ENCODE data around the gene PRAMEF17. TPM values are rescaled to one million over a fixed set of nuclear protein-coding genes. Genes with fewer than 3 reads are reported as not detected.
"Not testable (repeated sequence)": the region's sequence is repeated elsewhere in the genome, so short reads cannot be mapped to it uniquely, and the experiment has no call there.

The PRAMEF17 gene
- total RNA-seq, 2 donors from 2014 or later = not detected

GRCh38 chr1:13378983-13379382 is 10.4 kb upstream of the PRAMEF17 start:
- WGBS, 2 experiments (ENCODE audit: insufficient coverage in 1 of 2, insufficient read length in 1 of 2) = 73% methylated on average over 3 of the region's 3 CpGs; no CpG with 5 or more reads in 1 of the 2 experiments
- H3K27me3 Mint-ChIP-seq (ENCODE audit: insufficient read depth); H3K4me1 Mint-ChIP-seq; H3K36me3 Mint-ChIP-seq (ENCODE audit: low read depth); DNase-seq; H3K4me3 Mint-ChIP-seq; H3K4me3 ChIP-seq (ENCODE audit: low read length); H3K27ac Mint-ChIP-seq; H3K27ac ChIP-seq (ENCODE audit: low read depth, low read length); H3K36me3 ChIP-seq (ENCODE audit: control insufficient read depth, insufficient read depth, low read length); H3K9ac ChIP-seq (ENCODE audit: extremely low read depth, low read length, poor library complexity, severe bottlenecking); H3K9me3 ChIP-seq (ENCODE audit: control insufficient read depth, low read length); H3K4me1 ChIP-seq (ENCODE audit: control insufficient read depth, insufficient read depth, low read length); H3K27me3 ChIP-seq (ENCODE audit: control insufficient read depth, insufficient read depth, low read length, poor library complexity, severe bottlenecking): not testable (repeated sequence)
- peaks cover 77% of the 10 kb centered on the region for H3K9me3 Mint-ChIP-seq

GRCh38 chr1:13380380-13380779 is 9.1 kb upstream of the PRAMEF17 start:
- 95% methylated on average over 2 of the region's 3 CpGs; no CpG with 5 or more reads in 1 of the 2 experiments for WGBS, 2 experiments (ENCODE audit: insufficient coverage in 1 of 2, insufficient read length in 1 of 2)
- not testable (repeated sequence) for H3K27me3 ChIP-seq (ENCODE audit: control insufficient read depth, insufficient read depth, low read length, poor library complexity, severe bottlenecking); H3K27ac Mint-ChIP-seq; H3K36me3 ChIP-seq (ENCODE audit: control insufficient read depth, insufficient read depth, low read length); H3K27ac ChIP-seq (ENCODE audit: low read depth, low read length); H3K9me3 ChIP-seq (ENCODE audit: control insufficient read depth, low read length); H3K4me1 ChIP-seq (ENCODE audit: control insufficient read depth, insufficient read depth, low read length); H3K36me3 Mint-ChIP-seq (ENCODE audit: low read depth); H3K9ac ChIP-seq (ENCODE audit: extremely low read depth, low read length, poor library complexity, severe bottlenecking); H3K4me3 Mint-ChIP-seq; DNase-seq; H3K4me3 ChIP-seq (ENCODE audit: low read length); H3K27me3 Mint-ChIP-seq (ENCODE audit: insufficient read depth); H3K4me1 Mint-ChIP-seq
- H3K9me3 Mint-ChIP-seq = peaks cover 76% of the 10 kb centered on the region

- not testable (repeated sequence) for H3K4me3 ChIP-seq (ENCODE audit: low read length); H3K9ac ChIP-seq (ENCODE audit: extremely low read depth, low read length, poor library complexity, severe bottlenecking); H3K4me3 Mint-ChIP-seq; H3K27me3 ChIP-seq (ENCODE audit: control insufficient read depth, insufficient read depth, low read length, poor library complexity, severe bottlenecking); H3K4me1 Mint-ChIP-seq; H3K36me3 Mint-ChIP-seq (ENCODE audit: low read depth); H3K27ac Mint-ChIP-seq; H3K27me3 Mint-ChIP-seq (ENCODE audit: insufficient read depth); DNase-seq; H3K4me1 ChIP-seq (ENCODE audit: control insufficient read depth, insufficient read depth, low read length); H3K36me3 ChIP-seq (ENCODE audit: control insufficient read depth, insufficient read depth, low read length); H3K27ac ChIP-seq (ENCODE audit: low read depth, low read length)
- peaks cover 24% of the 10 kb centered on the region for H3K9me3 ChIP-seq (ENCODE audit: control insufficient read depth, low read length)
- H3K9me3 Mint-ChIP-seq = peaks cover 85% of the 10 kb centered on the region
- 63 to 66% methylated on average over 6 to 7 of the region's 7 CpGs for WGBS, 2 experiments (ENCODE audit: insufficient coverage in 1 of 2, insufficient read length in 1 of 2)
These were observed 3.6 kb downstream of the PRAMEF17 start for GRCh38 chr1:13393004-13393403.

- peaks cover 30% of the 10 kb centered on the region for H3K9me3 ChIP-seq (ENCODE audit: control insufficient read depth, low read length)
- not testable (repeated sequence) for DNase-seq; H3K4me1 ChIP-seq (ENCODE audit: control insufficient read depth, insufficient read depth, low read length); H3K27ac ChIP-seq (ENCODE audit: low read depth, low read length); H3K27me3 ChIP-seq (ENCODE audit: control insufficient read depth, insufficient read depth, low read length, poor library complexity, severe bottlenecking); H3K27me3 Mint-ChIP-seq (ENCODE audit: insufficient read depth); H3K4me1 Mint-ChIP-seq; H3K9ac ChIP-seq (ENCODE audit: extremely low read depth, low read length, poor library complexity, severe bottlenecking); H3K4me3 ChIP-seq (ENCODE audit: low read length); H3K36me3 Mint-ChIP-seq (ENCODE audit: low read depth); H3K4me3 Mint-ChIP-seq; H3K27ac Mint-ChIP-seq; H3K36me3 ChIP-seq (ENCODE audit: control insufficient read depth, insufficient read depth, low read length)
- peaks cover 88% of the 10 kb centered on the region for H3K9me3 Mint-ChIP-seq
- 86% methylated on average over 27 of the region's 32 CpGs; no CpG with 5 or more reads in 1 of the 2 experiments for WGBS, 2 experiments (ENCODE audit: insufficient coverage in 1 of 2, insufficient read length in 1 of 2)
These were observed 5.3 kb downstream of the PRAMEF17 start for GRCh38 chr1:13394761-13395160.

- H3K36me3 ChIP-seq (ENCODE audit: control insufficient read depth, insufficient read depth, low read length); H3K27ac ChIP-seq (ENCODE audit: low read depth, low read length); DNase-seq; H3K27me3 Mint-ChIP-seq (ENCODE audit: insufficient read depth); H3K36me3 Mint-ChIP-seq (ENCODE audit: low read depth); H3K4me1 Mint-ChIP-seq; H3K27me3 ChIP-seq (ENCODE audit: control insufficient read depth, insufficient read depth, low read length, poor library complexity, severe bottlenecking); H3K27ac Mint-ChIP-seq; H3K4me1 ChIP-seq (ENCODE audit: control insufficient read depth, insufficient read depth, low read length); H3K9ac ChIP-seq (ENCODE audit: extremely low read depth, low read length, poor library complexity, severe bottlenecking); H3K4me3 ChIP-seq (ENCODE audit: low read length); H3K4me3 Mint-ChIP-seq: not testable (repeated sequence)
- peaks cover 27% of the 10 kb centered on the region for H3K9me3 ChIP-seq (ENCODE audit: control insufficient read depth, low read length)
- peaks cover 85% of the 10 kb centered on the region for H3K9me3 Mint-ChIP-seq
- 93 to 95% methylated on average over 4 to 22 of the region's 22 CpGs for WGBS, 2 experiments (ENCODE audit: insufficient coverage in 1 of 2, insufficient read length in 1 of 2)
These were observed 5.9 kb downstream of the PRAMEF17 start for GRCh38 chr1:13395311-13395710.
